ENCODE measurements around the gene VGF. TPM values are rescaled to one million over a fixed set of nuclear protein-coding genes. Genes with fewer than 3 reads are reported as not detected.
"Not testable (repeated sequence)": the region's sequence is repeated elsewhere in the genome, so short reads cannot be mapped to it uniquely, and the experiment has no call there.

The VGF gene
- total and polyA plus RNA-seq, 2 donors, result 0.05 to 0.52 TPM

DNA sequence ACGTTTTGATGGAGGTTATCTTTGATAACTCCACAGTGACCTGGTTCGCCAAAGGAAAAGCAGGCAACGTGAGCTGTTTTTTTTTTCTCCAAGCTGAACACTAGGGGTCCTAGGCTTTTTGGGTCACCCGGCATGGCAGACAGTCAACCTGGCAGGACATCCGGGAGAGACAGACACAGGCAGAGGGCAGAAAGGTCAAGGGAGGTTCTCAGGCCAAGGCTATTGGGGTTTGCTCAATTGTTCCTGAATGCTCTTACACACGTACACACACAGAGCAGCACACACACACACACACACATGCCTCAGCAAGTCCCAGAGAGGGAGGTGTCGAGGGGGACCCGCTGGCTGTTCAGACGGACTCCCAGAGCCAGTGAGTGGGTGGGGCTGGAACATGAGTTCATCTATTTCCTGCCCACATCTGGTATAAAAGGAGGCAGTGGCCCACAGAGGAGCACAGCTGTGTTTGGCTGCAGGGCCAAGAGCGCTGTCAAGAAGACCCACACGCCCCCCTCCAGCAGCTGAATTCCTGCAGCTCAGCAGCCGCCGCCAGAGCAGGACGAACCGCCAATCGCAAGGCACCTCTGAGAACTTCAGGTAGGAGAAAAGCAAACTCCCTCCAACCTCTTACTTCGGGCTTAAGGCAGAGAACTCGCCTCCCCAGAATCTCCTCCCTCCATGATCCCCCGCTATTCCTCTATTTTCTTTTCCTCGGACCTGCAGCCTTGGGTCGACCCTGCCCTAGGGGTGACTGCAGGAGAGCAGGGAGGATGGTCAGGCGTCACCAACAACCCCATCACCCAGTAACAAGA, 38.5 kb downstream of the VGF start, which contains the start of gene SERPINE1:
SERPINE1 (plus strand) TSS at position 454 of the 809 bp plus-strand sequence. CDS start 1,290 bp downstream, outside the sequence.
- H3K27ac ChIP-seq (ENCODE audit: low read depth in 1 of 2, low read length in 1 of 2), result peak within 1 kb of the TSS; percentile 59 to 62
- H3K36me3 ChIP-seq (ENCODE audit: control insufficient read depth in 2 of 2, insufficient read depth in 2 of 2, low read length in 1 of 2), result no peaks in the 10 kb centered on the region
- no peaks in the 10 kb centered on the region for H3K9me3 ChIP-seq (ENCODE audit: control insufficient read depth in 2 of 2, insufficient read depth in 1 of 2, low read length in 1 of 2)
- WGBS, result 9% methylated on average over 22 of the region's 22 CpGs
- H3K4me1 ChIP-seq (ENCODE audit: control insufficient read depth in 2 of 2, insufficient read depth in 2 of 2, low read length in 2 of 2), result peaks cover 33 to 44% of the 10 kb centered on the region in 2 donors
- peak within 1 kb of the TSS in 1 of 2 donors; percentile 28 for H3K4me3 ChIP-seq (ENCODE audit: low read length in 2 of 2)
- H3K27me3 ChIP-seq (ENCODE audit: control insufficient read depth in 2 of 2, insufficient read depth in 1 of 2, low read length in 1 of 2), result peaks cover 4 to 36% of the 10 kb centered on the region in 2 donors
- peak; percentile 38 to 86 (median 60) for DNase-seq (ENCODE audit: low read depth in 6 of 9, low spot score in 9 of 9)

DNA sequence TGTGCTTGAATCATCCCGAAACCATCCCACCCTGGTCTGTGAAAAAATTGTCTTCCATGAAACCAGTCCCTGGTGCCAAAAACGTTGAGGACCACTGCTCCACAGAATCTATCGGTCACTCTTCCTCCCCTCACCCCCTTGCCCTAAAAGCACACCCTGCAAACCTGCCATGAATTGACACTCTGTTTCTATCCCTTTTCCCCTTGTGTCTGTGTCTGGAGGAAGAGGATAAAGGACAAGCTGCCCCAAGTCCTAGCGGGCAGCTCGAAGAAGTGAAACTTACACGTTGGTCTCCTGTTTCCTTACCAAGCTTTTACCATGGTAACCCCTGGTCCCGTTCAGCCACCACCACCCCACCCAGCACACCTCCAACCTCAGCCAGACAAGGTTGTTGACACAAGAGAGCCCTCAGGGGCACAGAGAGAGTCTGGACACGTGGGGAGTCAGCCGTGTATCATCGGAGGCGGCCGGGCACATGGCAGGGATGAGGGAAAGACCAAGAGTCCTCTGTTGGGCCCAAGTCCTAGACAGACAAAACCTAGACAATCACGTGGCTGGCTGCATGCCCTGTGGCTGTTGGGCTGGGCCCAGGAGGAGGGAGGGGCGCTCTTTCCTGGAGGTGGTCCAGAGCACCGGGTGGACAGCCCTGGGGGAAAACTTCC, 39.2 kb downstream of the VGF start:
- Histone ChIP-seq H3K9me3 (ENCODE audit: control insufficient read depth in 2 of 2, insufficient read depth in 1 of 2, low read length in 1 of 2) (no peaks in the 10 kb centered on the region), H3K27ac (ENCODE audit: low read depth in 1 of 2, low read length in 1 of 2) (peak overlapping the region in 1 of 2 donors; percentile 62), H3K4me3 (ENCODE audit: low read length in 2 of 2) (no peak overlapping the region), H3K36me3 (ENCODE audit: control insufficient read depth in 2 of 2, insufficient read depth in 2 of 2, low read length in 1 of 2) (no peaks in the 10 kb centered on the region), H3K4me1 (ENCODE audit: control insufficient read depth in 2 of 2, insufficient read depth in 2 of 2, low read length in 2 of 2) (peaks cover 33 to 46% of the 10 kb centered on the region in 2 donors), H3K27me3 (ENCODE audit: control insufficient read depth in 2 of 2, insufficient read depth in 1 of 2, low read length in 1 of 2) (peaks cover 4 to 41% of the 10 kb centered on the region in 2 donors)
- WGBS, result 47% methylated on average over 15 of the region's 15 CpGs
- no peak for DNase-seq (ENCODE audit: low read depth in 6 of 9, low spot score in 9 of 9)

GRCh38 chr7:101124376-101125056, 40.9 kb downstream of the VGF start:
- Histone ChIP-seq H3K4me1 (ENCODE audit: control insufficient read depth in 2 of 2, insufficient read depth in 2 of 2, low read length in 2 of 2) (peaks cover 33 to 49% of the 10 kb centered on the region in 2 donors), H3K27ac (ENCODE audit: low read depth in 1 of 2, low read length in 1 of 2) (peak overlapping the region in 1 of 2 donors; percentile 36), H3K36me3 (ENCODE audit: control insufficient read depth in 2 of 2, insufficient read depth in 2 of 2, low read length in 1 of 2) (no peaks in the 10 kb centered on the region), H3K4me3 (ENCODE audit: low read length in 2 of 2) (no peak overlapping the region), H3K27me3 (ENCODE audit: control insufficient read depth in 2 of 2, insufficient read depth in 1 of 2, low read length in 1 of 2) (peaks cover 4 to 53% of the 10 kb centered on the region in 2 donors), H3K9me3 (ENCODE audit: control insufficient read depth in 2 of 2, insufficient read depth in 1 of 2, low read length in 1 of 2) (no peaks in the 10 kb centered on the region)
- no peak for DNase-seq (ENCODE audit: low read depth in 6 of 9, low spot score in 9 of 9)
- 18% methylated on average over 7 of the region's 7 CpGs for WGBS

GRCh38 chr7:101123703-101124068, 41.7 kb downstream of the VGF start:
- Histone ChIP-seq H3K36me3 (ENCODE audit: control insufficient read depth in 2 of 2, insufficient read depth in 2 of 2, low read length in 1 of 2) (no peaks in the 10 kb centered on the region), H3K9me3 (ENCODE audit: control insufficient read depth in 2 of 2, insufficient read depth in 1 of 2, low read length in 1 of 2) (no peaks in the 10 kb centered on the region), H3K4me3 (ENCODE audit: low read length in 2 of 2) (no peak overlapping the region), H3K27ac (ENCODE audit: low read depth in 1 of 2, low read length in 1 of 2) (no peak overlapping the region), H3K27me3 (ENCODE audit: control insufficient read depth in 2 of 2, insufficient read depth in 1 of 2, low read length in 1 of 2) (peaks cover 4 to 55% of the 10 kb centered on the region in 2 donors), H3K4me1 (ENCODE audit: control insufficient read depth in 2 of 2, insufficient read depth in 2 of 2, low read length in 2 of 2) (peaks cover 33 to 50% of the 10 kb centered on the region in 2 donors)
- WGBS, result 78% methylated on average over 3 of the region's 3 CpGs
- DNase-seq (ENCODE audit: low read depth in 6 of 9, low spot score in 9 of 9), result no peak

DNA sequence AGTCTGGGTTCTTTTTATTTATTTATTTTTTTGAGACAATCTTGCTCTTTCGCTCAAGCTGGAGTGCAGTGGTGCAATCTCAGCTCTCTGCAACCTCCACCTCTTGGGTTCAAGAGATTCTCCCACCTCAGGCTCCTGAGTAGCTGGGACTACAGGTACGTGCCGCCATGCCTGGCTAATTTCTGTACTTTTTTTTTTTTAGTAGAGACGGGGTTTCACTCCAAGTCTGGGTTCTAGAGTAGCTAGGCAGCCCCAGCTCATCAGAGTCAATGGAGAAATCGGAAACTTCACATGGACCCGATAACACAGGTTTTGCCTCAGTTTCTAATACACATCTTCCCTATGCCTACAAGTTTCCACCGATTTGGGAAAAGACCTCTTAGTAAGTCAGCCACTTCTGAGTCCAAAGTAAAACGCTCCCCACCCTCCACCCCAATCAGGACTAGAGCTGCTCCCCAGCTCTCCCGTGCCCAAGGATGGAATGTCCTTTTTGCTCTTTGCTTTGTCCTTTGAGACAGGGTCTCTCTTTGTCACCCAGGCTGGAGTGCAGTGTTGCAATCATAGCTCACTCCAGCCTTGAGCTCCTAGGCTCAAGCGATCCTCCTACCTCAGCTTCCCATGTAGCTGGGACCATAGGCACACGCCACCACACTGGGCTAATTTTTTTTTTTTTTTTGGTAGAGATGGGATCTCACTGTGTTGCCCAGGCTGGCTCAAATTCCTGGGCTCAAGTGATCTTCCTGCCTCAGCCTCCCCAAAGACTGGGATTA, 42.3 kb downstream of the VGF start:
- H3K27me3 ChIP-seq (ENCODE audit: control insufficient read depth in 2 of 2, insufficient read depth in 1 of 2, low read length in 1 of 2), result peaks cover 4 to 51% of the 10 kb centered on the region in 2 donors
- DNase-seq (ENCODE audit: low read depth in 6 of 9, low spot score in 9 of 9), result no peak
- WGBS, result 97% methylated on average over 11 of the region's 11 CpGs
- peaks cover 28 to 45% of the 10 kb centered on the region in 2 donors for H3K4me1 ChIP-seq (ENCODE audit: control insufficient read depth in 2 of 2, insufficient read depth in 2 of 2, low read length in 2 of 2)
- no peaks in the 10 kb centered on the region for H3K9me3 ChIP-seq (ENCODE audit: control insufficient read depth in 2 of 2, insufficient read depth in 1 of 2, low read length in 1 of 2)
- no peak overlapping the region for H3K4me3 ChIP-seq (ENCODE audit: low read length in 2 of 2)
- H3K27ac ChIP-seq (ENCODE audit: low read depth in 1 of 2, low read length in 1 of 2), result no peak overlapping the region
- no peaks in the 10 kb centered on the region for H3K36me3 ChIP-seq (ENCODE audit: control insufficient read depth in 2 of 2, insufficient read depth in 2 of 2, low read length in 1 of 2)

DNA sequence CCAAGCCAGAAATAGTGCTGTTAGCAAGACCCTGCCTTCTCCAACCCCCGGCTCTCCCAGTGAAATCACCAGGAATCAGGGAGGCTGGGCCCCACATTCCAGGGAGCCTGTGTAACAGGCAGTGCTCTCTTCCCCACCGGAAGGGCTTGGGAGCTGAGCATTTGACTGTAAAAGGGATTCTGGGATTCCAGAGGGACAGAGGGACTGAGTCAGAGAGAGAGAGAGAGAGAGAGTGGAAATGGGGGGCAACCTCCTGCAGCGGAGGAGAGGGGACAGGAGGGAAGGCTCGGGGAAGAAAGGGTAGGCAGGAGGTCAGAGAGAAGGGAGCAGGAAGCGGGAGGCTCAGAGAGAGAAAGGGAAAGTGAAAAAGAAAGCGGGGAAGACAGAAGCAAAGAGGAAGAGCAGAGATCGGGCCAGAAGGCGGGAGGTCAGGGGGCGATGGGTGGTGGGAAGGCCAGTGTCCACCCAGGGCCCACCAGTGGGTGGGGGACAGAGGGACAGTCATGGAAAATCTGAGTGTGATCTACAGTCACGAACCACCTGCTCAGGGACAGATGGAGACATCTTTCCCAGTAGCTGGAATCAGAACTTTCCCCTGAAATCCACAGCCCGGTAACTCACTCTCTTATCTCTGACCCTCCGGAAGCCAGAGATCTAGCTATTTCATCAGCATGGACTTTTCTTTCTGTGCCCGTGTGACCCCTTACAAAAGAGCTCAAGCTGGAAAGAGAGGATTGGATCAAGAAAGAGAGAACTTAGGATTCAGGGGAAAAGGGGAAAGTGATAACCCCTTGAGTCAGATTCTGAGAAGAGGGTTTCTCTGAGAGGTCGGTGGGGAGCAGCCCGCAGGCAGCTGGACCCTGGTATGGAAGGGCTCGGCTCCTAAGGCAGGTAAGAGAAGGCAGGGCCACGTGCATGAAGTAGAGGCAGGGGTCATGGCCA, 43.1 kb downstream of the VGF start:
- no peak for DNase-seq (ENCODE audit: low read depth in 6 of 9, low spot score in 9 of 9)
- peak overlapping the region in 1 of 2 donors; percentile 15 for H3K4me3 ChIP-seq (ENCODE audit: low read length in 2 of 2)

GRCh38 chr7:101121631-101121990, 43.8 kb downstream of the VGF start:
- H3K4me3 ChIP-seq (ENCODE audit: low read length in 2 of 2); H3K9me3 ChIP-seq (ENCODE audit: control insufficient read depth in 2 of 2, insufficient read depth in 1 of 2, low read length in 1 of 2); DNase-seq (ENCODE audit: low read depth in 6 of 9, low spot score in 9 of 9); H3K36me3 ChIP-seq (ENCODE audit: control insufficient read depth in 2 of 2, insufficient read depth in 2 of 2, low read length in 1 of 2): not testable (repeated sequence)
- Histone ChIP-seq H3K27me3 (ENCODE audit: control insufficient read depth in 2 of 2, insufficient read depth in 1 of 2, low read length in 1 of 2) (peaks cover 4 to 48% of the 10 kb centered on the region in 2 donors), H3K27ac (ENCODE audit: low read depth in 1 of 2, low read length in 1 of 2) (peak overlapping the region in 1 of 2 donors; percentile 55), H3K4me1 (ENCODE audit: control insufficient read depth in 2 of 2, insufficient read depth in 2 of 2, low read length in 2 of 2) (peaks cover 14 to 30% of the 10 kb centered on the region in 2 donors)
- WGBS, result 88% methylated on average over 8 of the region's 9 CpGs

More for the DNA sequence above, 43.1 kb downstream of the VGF start:
- peaks cover 20 to 36% of the 10 kb centered on the region in 2 donors for H3K4me1 ChIP-seq (ENCODE audit: control insufficient read depth in 2 of 2, insufficient read depth in 2 of 2, low read length in 2 of 2)
- H3K27ac ChIP-seq (ENCODE audit: low read depth in 1 of 2, low read length in 1 of 2), result peak overlapping the region; percentile 55 to 60
- H3K27me3 ChIP-seq (ENCODE audit: control insufficient read depth in 2 of 2, insufficient read depth in 1 of 2, low read length in 1 of 2), result peaks cover 4 to 52% of the 10 kb centered on the region in 2 donors
- WGBS, result 40% methylated on average over 17 of the region's 17 CpGs
- no peaks in the 10 kb centered on the region for H3K36me3 ChIP-seq (ENCODE audit: control insufficient read depth in 2 of 2, insufficient read depth in 2 of 2, low read length in 1 of 2)
- H3K9me3 ChIP-seq (ENCODE audit: control insufficient read depth in 2 of 2, insufficient read depth in 1 of 2, low read length in 1 of 2), result no peaks in the 10 kb centered on the region

- no peak overlapping the region for H3K27ac ChIP-seq (ENCODE audit: low read depth in 1 of 2, low read length in 1 of 2)
- no peak overlapping the region for H3K4me3 ChIP-seq (ENCODE audit: low read length in 2 of 2)
- peaks cover 4 to 48% of the 10 kb centered on the region in 2 donors for H3K27me3 ChIP-seq (ENCODE audit: control insufficient read depth in 2 of 2, insufficient read depth in 1 of 2, low read length in 1 of 2)
- DNase-seq (ENCODE audit: low read depth in 6 of 9, low spot score in 9 of 9), result no peak
- H3K4me1 ChIP-seq (ENCODE audit: control insufficient read depth in 2 of 2, insufficient read depth in 2 of 2, low read length in 2 of 2), result peaks cover 6 to 22% of the 10 kb centered on the region in 2 donors
- no peaks in the 10 kb centered on the region for H3K9me3 ChIP-seq (ENCODE audit: control insufficient read depth in 2 of 2, insufficient read depth in 1 of 2, low read length in 1 of 2)
- no peaks in the 10 kb centered on the region for H3K36me3 ChIP-seq (ENCODE audit: control insufficient read depth in 2 of 2, insufficient read depth in 2 of 2, low read length in 1 of 2)
- 87% methylated on average over 4 of the region's 4 CpGs for WGBS
Observed at GRCh38 chr7:101120315-101120714, 45.1 kb downstream of the VGF start.

All from thymus (tissue), 11 donors.